CD4-positive, alpha-beta T cell treated with Interleukin-4 for 4 hours (primary cell): Measurements from ENCODE around the gene ZXDC.

Experiments
- DNase-seq: peaks from one replicate; pipeline ENCODE4 v3.0.0-alpha.2; 2020

Gene ZXDC

GRCh38 chr3:126448893-126449180, 26.9 kb downstream of the ZXDC start:
- DNase-seq, result no peak

DNA sequence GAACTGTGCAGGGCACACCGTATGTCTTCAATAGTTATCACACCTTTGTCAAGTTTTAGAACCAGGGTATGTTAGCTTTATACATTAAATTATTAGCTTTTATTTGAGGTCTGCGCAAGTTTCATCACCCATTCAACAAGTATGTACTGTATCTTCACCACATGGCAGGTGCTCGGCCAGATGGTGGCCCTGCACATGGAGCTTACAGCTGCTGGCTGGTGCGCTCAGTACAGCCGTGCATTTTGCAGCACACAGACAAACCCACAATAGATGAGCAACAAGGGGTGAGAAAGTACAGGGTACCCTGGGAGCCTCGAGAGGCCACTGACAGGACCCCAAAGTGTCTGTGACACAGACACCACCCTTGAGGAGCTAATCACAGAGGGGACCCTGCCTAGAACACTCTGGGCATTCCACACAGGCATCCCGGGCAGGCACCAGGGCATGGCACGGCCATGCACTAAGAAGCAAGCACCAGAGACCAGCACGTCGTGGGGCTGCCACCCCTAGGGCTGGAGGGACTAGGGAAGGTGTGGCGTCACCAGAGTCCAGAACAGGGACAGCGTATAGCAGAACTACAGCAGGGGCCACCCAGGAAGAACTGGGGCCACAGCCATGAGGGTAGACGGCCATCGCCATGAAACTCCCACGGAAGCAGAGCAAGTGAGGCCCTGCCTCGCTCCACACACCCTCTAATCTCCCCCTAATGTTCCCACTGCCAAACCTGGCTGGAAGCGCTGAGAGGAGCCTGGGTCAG, 27.4 kb downstream of the ZXDC start:
- no peak for DNase-seq

DNA sequence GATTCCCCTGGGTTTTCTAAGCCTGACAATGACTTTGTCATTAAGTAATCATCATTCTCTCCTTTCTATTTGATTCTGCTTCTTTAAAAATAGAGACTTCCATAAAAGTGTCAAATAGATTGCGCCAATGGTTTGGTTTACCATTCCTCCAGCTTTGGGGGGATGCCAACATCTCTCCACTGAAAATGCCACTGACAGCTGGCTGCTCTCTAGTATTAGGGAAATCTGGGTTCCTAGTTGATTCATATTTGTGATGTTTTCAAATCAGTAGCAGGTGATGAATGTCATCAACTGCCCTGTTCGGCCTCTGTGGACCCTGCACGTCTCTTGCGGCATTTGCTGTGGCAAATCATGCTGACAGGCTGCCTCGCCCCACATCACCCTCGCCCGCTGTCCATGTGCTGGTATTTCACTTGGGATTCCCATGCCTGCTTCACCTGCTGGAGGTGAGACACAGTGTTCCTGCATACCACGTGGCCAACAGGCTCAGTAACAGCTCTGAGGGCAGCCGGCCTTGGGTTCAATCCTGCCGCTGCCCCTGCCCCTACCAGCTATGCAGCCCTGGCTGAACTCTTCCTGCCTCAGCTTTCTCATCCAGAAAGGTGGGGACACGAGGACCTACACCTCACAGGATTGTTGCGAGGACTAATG, 28.1 kb downstream of the ZXDC start:
- DNase-seq, result no peak

- DNase-seq, result no peak
Measured at GRCh38 chr3:126446791-126447190, 28.9 kb downstream of the ZXDC start.

- no peak for DNase-seq
Measured at GRCh38 chr3:126446301-126446700, 29.4 kb downstream of the ZXDC start.

- DNase-seq, result no peak
Measured at GRCh38 chr3:126445506-126445905, 30.2 kb downstream of the ZXDC start.

GRCh38 chr3:126442856-126443242, 32.8 kb downstream of the ZXDC start:
- DNase-seq, result no peak

GRCh38 chr3:126442094-126442855, 33.4 kb downstream of the ZXDC start:
- DNase-seq, result no peak

- no peak for DNase-seq
Measured at GRCh38 chr3:126441256-126441880, 34.3 kb downstream of the ZXDC start.

GRCh38 chr3:126440709-126440995, 35.0 kb downstream of the ZXDC start:
- DNase-seq, result no peak

- DNase-seq, result no peak
Measured at GRCh38 chr3:126439968-126440708, 35.6 kb downstream of the ZXDC start.

- no peak for DNase-seq
Measured at GRCh38 chr3:126439346-126439967, 36.2 kb downstream of the ZXDC start.

DNA sequence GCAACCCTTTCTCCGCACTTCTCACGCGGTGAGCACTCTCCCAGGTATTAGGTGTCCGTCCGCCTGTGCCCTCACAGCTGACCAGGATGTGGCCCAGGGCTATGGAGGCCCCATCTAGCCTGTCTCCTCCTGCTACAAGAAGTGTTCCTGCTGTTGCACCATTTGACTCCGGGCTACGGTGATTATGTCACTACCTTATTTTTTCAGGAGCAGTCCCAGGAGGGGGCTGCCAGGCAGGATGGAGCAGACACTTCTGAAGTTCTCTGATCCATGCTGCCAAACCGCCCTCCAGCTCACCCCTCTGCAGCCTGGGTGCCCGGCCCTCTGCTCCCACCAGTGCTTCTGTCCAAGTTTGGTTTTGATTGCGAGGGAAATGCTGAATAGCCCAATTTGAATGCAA, 36.9 kb downstream of the ZXDC start:
- DNase-seq, result no peak

DNA sequence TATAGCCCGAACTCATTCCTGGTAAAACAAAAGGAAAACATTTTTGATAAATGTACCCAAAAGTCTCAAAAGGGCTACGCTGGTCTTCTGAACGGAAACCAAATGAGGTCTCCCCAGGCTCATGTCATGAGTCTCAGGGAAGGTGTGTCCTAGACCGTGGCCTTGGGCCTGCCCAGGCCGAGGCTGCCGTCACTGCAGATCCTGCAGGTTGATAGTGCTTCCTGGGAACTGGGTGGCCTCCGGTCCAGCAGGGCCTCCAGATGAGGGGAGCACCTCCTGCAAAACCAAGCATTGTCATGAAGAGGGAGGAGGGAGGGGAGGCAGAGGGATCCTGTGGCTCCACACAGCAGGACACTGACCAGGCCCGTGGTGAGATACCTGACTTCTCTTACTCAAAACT, 37.5 kb downstream of the ZXDC start:
- no peak for DNase-seq

DNA sequence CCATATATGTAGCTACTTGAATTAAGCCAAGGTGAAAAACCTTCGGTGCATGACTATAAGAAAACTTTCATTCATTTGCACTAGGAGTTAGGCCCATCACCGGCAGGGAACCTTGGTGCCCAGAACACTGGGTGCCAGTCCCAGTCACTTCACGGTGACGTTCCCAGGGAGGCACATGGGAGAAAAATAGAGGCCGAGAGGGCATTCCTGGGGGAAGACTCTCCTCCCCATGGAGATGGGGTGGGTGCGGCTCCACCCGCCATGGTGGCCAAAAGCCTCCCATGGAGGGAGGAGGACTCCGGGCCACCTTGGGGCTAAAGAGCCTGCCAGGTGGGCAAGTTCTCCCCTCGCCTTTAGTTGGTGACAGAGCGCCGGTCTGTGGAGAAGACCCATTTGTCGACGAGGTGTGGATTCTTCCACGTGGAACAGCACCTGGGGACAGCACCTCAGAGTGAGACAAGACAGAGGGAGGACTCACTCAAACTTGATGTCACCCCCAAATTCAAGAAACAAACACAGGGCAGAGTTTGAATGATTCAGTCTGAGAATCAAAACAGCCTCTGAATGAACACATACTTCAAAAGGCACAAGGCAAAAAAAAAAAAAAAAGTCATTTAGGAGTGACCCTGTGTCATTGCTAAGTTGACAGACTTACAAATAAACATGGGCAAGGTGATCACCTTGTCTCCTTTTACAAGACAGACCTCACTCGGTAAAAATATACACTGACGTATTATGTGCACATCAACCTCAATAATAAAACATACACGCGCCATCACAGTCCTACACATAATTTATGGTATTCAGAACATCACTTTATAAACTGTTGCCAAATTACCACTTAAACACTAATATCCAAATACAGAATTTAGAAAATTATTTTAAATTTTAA, 38.6 kb downstream of the ZXDC start:
- no peak for DNase-seq

DNA sequence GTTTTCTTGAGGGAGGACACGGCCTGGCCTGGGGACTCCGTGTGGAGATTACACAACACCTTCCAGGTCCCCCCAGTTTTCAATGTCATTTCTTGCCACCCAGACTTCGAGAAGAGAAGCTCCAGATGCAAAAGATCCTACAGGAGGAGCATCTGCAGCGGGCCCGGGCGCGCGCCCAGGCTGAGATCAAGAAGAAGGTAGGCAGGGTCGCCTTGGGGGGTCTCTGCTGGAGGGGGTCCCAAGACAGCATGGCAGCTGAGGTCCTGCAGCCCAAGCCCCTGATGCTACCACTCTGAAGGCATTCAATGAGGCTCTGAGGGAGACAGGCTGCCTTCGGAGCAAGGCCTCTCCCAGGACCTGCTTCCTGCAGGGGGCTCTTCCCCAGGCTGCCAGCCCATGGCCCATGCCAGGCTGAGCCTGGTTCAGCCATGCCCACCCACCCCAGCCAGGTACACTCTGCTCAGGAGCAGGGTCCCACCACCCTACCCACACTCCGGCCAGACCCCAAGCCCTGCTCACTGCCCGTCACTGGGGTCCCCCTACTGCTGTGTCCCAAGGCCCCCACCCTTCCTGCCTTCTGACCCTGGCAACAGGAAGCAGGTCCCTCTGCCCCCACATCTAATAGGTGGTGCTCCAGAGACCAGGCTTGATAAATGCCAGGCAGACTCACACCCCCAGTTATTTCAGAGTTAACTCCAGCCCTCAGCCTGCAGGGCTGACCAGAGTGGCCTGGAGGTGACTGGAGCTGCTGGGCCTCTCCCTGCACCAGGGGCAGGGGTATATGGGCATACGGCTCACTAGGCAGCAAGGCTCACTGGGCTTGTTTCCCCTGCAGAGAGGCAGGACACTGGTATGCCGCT, 40.0 kb downstream of the ZXDC start:
- DNase-seq, result no peak

GRCh38 chr3:126434931-126435411, 40.7 kb downstream of the ZXDC start:
- DNase-seq, result no peak

- no peak for DNase-seq
Measured at GRCh38 chr3:126434264-126434590, 41.5 kb downstream of the ZXDC start.

GRCh38 chr3:126433496-126434263, 42.0 kb downstream of the ZXDC start:
- no peak for DNase-seq

DNA sequence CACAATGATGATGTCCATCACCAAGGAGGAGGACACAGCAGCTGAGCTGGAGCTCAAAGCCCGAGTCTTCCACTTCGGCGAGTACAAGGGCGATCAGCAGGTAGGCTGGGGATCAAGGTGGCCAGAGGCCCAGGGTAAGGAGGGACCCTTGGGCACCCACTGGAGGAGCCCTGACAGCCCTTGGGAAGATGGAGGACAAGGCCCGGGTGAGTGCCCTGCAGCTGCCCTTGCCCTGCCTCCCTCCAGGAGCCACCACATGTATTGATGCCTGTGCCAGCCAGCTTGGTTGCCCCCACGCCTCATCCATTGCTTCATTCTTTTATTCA, 42.6 kb downstream of the ZXDC start:
- DNase-seq, result no peak
